Colonic mucosa (tissue), 4 donors: Measurements from ENCODE around the gene PDE4D. TPM values are rescaled to one million over a fixed set of nuclear protein-coding genes. Genes with fewer than 3 reads are reported as not detected.

Experiments used
- DNase-seq: peaks from one replicate; pipeline ENCODE4 v3.0.0-alpha.2; 2020
- H3K27ac ChIP-seq: fragments of 200-600 bp; one replicate; pipeline ENCODE4 v1.8.0; 2021
- H3K27me3 ChIP-seq: fragments of 200-600 bp; one replicate; pipeline ENCODE4 v1.8.0; 2021
- H3K36me3 ChIP-seq: fragments of 200-600 bp; one replicate; pipeline ENCODE4 v1.8.0; 2021
- H3K4me1 ChIP-seq: fragments of 200-600 bp; one replicate; pipeline ENCODE4 v1.8.0; 2021; ENCODE audit warnings: mild to moderate bottlenecking
- H3K4me3 ChIP-seq: fragments of 200-600 bp; one replicate; pipeline ENCODE4 v1.8.0; 2021
- H3K9ac ChIP-seq, 2 donors: one replicate each; pipeline ENCODE4 v1.7.0; 2013; ENCODE audit warnings: control low read depth in 2 of 2, low read depth in 2 of 2, low read length in 2 of 2
- H3K9me3 ChIP-seq: fragments of 200-600 bp; one replicate; pipeline ENCODE4 v1.8.0; 2021
- CTCF ChIP-seq: fragments of 200-600 bp; IDR thresholded peaks from one replicate; pipeline ENCODE4 v1.8.0; 2022; ENCODE audit warnings: antibody characterized with exemption, mild to moderate bottlenecking
- intact Hi-C: fragments of 100-400 bp; cut with DNase I; formaldehyde crosslinking; loops from one replicate; pipeline ENCODE4 v1.14.1; 2022
- total RNA-seq, 2 donors: library from RNA; stranded (reverse); fragmentation: NEBNext Ultra II Directional in 1 of 2; extraction: Animal tissue kit (Norgen Biotek cat#: 25700) in 1 of 2; gene quantifications; one replicate each; pipeline ENCODE4 v1.2.1, GENCODE V29; 2021
- donor health status: healthy.
- donor health status: DM: no; HTN: no; CAD: no.
- donor health status: DM: no; HTN: no; CAD: no.

PDE4D gene
- total RNA-seq, 2 donors from 2014 or later, result 23.1 to 53.7 TPM

- TF ChIP-seq CTCF, result no peak
- no peak for DNase-seq
- Histone ChIP-seq H3K9me3 (no peaks in the 10 kb centered on the region), H3K27ac (peak overlapping the region; percentile 70), H3K36me3 (no peaks in the 10 kb centered on the region), H3K4me3 (no peak overlapping the region), H3K9ac (peak overlapping the region; percentile 19 to 46), H3K27me3 (no peaks in the 10 kb centered on the region), H3K4me1 (no peaks in the 10 kb centered on the region)
- intact Hi-C loops, result no loop called here
Observed at GRCh38 chr5:59296317-59297264, 596.9 kb downstream of the PDE4D start.

- H3K27ac ChIP-seq, result no peak overlapping the region
Observed at GRCh38 chr5:59293700-59294099, 599.8 kb downstream of the PDE4D start.

DNA sequence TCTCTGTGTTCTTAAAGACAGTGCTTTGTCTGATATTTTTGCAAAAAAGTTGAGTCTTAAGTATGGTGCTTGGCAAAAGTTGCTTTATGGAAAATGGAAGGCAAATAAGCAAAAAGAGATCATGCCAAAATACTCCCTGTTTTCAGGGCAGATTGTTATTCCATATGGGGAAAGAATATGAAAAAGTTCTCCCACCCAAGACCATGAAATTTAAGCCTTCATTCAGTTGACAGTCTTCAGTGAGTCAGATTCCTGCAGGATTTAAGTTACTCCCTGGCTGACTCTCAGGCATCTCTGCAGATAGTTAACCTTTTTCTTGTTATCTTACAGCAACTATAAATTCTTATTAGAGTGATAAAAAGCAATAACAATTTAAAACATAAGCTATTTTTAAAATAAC lies 601.6 kb downstream of the PDE4D start:
- no peaks in the 10 kb centered on the region for H3K9me3 ChIP-seq
- H3K9ac ChIP-seq, result no peak overlapping the region
- intact Hi-C loops, result no loop called here
- H3K36me3 ChIP-seq, result no peaks in the 10 kb centered on the region
- no peak for TF ChIP-seq CTCF
- no peaks in the 10 kb centered on the region for H3K4me1 ChIP-seq
- no peak overlapping the region for H3K4me3 ChIP-seq
- DNase-seq, result no peak
- H3K27ac ChIP-seq, result no peak overlapping the region
- H3K27me3 ChIP-seq, result no peaks in the 10 kb centered on the region

More at GRCh38 chr5:59293700-59294099, 599.8 kb downstream of the PDE4D start:
- H3K27me3 ChIP-seq, result no peaks in the 10 kb centered on the region
- H3K4me3 ChIP-seq, result no peak overlapping the region
- no peaks in the 10 kb centered on the region for H3K36me3 ChIP-seq
- H3K4me1 ChIP-seq, result no peaks in the 10 kb centered on the region
- TF ChIP-seq CTCF, result no peak
- intact Hi-C loops, result no loop called here
- H3K9ac ChIP-seq, result no peak overlapping the region
- no peak for DNase-seq
- H3K9me3 ChIP-seq, result no peaks in the 10 kb centered on the region

GRCh38 chr5:59287884-59288283 lies 605.6 kb downstream of the PDE4D start:
- Histone ChIP-seq H3K4me3 (no peak overlapping the region), H3K4me1 (no peaks in the 10 kb centered on the region), H3K27me3 (no peaks in the 10 kb centered on the region), H3K36me3 (no peaks in the 10 kb centered on the region), H3K9me3 (no peaks in the 10 kb centered on the region), H3K27ac (no peak overlapping the region), H3K9ac (no peak overlapping the region)
- DNase-seq, result no peak
- TF ChIP-seq CTCF, result no peak
- intact Hi-C loops, result no loop called here

DNA sequence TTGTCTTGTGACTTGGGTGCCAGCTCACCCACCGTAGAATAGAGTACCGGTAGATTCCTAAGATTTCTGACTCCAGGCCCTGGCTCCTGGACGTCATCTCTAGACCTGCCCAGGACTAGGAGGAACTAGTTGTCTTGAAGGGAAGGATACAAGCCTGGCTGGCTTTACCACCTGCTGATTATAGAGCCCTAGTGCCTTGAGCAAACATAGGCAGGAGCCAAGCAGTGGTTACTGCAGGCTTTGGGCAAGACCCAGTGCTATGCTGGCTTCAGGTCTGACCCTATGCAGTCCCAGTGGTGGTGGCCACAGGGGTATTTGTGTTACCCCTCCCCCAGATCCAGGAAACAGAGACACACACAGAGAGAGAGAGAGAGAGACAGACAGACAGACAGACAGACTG lies 606.2 kb downstream of the PDE4D start:
- Histone ChIP-seq H3K27me3 (no peaks in the 10 kb centered on the region), H3K4me3 (no peak overlapping the region), H3K36me3 (no peaks in the 10 kb centered on the region), H3K4me1 (no peaks in the 10 kb centered on the region), H3K27ac (peak overlapping the region; percentile 7), H3K9ac (no peak overlapping the region), H3K9me3 (no peaks in the 10 kb centered on the region)
- intact Hi-C loops, result no loop called here
- no peak for TF ChIP-seq CTCF
- peak; percentile 56 for DNase-seq
